ENCODE measurements around the gene DENND11.

The DENND11 gene

DNA sequence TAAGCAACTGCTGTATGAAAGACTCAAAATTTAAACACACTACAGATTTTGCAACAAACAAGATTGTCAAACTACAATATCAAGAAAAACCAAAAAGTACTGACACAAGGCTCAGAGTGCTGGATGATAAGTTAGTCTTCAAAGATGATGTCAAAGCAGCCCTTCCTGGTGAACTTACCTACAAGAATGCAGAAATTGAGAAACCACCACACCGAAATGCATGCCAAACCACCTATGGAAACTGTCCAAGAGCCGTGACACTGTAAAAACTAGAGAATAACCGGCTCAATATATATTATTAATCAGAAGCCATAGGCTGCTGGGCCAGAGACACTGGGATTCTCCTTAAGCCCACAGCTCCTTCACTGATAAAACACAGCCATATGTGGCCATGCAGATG lies 25.3 kb downstream of the DENND11 start:
- no peak for DNase-seq

DNA sequence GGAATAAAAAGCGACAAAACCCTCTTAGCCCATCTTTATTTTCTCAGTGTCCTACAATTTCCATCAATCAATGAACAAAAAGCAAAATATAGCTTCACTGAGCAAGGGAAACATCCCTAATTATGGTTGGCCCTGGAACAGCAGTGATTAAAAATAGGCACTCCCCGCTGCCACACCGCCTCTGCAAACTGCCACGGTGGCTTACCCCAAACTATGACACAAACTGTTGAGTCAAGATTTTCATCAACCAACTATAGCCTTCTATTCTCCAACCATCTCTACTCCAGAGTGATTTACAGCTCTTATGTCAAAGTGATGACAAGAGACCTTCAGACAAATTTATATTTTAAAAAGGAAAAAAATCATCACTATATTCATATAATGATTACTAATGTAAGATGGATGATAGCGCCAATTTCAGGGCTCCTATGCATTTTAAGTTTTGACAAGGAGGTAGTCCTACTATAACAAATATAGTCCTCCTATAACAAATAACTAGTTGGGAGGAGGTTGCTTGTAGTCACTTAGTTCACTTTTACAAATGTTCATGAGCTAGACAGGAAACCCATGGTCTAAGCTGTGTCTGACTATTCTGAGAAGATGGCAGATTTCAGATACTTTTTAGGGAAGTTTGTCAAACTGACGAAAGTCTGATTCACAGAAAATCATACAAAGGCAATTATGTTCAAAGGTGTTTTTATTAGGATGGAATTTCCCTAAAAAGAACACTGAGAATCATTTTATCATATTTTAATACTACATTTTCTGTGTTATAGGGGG lies 26.3 kb downstream of the DENND11 start:
- no peak for DNase-seq

- peak; percentile 82 for DNase-seq
Measured at GRCh38 chr7:141674702-141675101, 27.3 kb downstream of the DENND11 start.

- peak; percentile 85 for DNase-seq
Measured at GRCh38 chr7:141674171-141674671, 27.7 kb downstream of the DENND11 start.

GRCh38 chr7:141673346-141673745 lies 28.6 kb downstream of the DENND11 start:
- peak; percentile 41 for DNase-seq

DNA sequence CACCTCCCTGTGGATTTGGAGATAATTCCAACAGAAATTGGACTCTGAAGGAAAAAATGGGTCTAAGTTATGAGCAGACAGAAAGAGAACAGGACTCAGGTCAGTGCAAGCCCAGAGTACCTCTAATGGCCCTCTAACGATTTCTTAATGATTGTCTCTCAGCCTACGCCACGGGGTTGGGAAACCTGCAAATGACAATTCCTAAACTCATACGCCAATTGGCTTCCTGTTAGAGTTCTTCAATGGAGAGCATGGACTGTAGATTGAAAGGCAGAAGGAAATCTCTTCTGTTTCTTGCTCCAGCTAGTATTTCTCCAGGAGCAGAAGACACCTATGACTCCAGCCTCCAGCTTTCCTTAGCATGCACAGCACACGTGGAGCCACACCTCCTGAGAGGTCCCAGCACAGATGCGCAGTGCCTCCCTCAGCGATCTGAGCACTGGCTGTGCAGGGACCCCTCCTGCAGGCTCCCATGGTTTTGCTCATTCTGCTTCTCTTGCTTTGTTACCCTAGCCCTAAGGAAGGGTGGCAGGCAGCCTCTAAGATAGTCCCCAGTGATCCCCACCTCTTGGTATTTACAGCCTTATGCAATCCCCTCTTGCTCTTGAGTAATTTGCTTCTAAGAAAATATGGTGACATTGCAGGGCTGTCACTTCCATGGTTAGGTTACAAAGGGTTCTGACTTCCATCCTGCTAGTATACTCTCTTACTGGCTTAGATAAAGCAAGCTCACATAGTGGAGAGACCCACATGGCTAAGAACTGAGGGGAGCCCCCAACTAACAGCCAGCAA lies 30.1 kb downstream of the DENND11 start:
- DNase-seq, result no peak

DNA sequence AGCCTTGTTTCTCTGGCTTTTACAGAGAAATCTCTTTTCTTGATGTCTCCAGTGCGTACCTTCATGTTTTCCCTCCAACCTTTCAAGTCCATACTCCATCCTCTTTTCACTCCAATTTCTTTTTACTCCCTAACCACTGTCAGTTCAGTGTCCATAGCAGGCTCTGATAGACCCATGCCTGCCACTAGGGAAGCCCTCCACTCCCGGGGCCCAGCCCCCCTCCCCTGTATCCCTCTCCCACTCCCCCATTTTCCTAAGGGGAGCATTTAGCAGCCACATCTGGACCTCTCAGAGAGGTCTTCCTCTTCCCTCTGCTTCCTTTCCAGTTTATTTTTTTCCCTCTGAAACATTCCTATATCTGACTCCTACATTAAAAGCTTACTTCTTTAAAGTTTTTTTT lies 33.1 kb downstream of the DENND11 start:
- DNase-seq, result no peak

DNA sequence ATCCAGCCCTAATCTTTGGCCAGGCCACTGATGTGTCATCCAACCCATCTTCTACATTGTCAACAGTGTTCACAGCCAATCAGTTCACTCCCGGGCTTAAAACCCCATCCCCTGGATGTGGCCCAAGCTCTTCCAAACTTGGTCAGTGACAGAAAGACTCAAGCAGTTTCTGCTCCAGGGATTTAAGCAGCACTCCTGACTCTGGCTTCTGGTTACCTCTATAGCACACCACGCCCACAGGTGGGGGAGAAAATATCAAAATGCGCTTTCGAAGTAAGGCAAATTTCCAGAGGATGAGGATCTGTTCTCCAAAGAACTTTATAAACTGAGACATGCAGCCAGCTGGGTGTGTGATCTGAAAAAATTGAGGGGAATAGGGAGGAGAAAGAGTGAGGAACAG lies 35.9 kb downstream of the DENND11 start:
- no peak for DNase-seq

DNA sequence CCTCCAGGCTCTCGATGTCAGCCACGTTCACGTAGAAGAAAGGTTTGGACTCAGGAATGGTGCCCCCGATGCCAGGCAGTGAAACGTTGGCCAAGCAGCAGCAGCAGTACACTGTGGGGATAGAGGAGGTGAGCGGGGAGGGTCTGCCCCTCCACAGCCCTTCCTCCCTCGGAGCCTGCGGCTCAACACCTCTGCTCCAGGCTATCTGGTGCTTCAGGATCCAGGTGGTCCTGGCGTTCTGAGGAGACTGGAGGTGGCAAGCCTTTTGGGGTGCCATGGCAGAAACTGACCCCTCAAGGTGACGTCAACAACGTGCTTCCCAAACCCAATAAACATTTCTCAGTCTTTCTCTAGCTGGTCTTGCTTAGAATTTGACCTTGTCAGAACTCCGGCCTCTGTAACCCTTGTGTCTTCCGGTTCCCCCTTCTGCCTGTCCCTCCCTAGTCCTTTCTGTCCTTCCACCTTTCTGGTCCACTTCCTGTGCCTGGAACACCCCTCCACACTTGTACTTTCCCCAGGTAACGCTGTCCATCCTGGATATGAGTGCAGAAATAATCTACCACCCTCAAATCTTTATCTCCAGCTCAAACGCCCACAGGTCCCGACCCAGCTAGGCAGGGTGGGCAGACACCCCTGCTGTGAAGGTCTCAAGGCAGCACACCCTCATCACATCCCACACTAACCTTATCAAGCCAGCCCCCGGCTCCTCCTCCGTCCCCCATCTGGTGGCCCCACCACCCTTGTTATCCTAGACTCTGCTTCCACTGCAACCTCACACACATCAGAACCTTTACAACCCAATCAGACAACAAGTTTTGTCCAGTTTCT lies 36.5 kb downstream of the DENND11 start:
- no peak for DNase-seq

- DNase-seq, result no peak
Measured at GRCh38 chr7:141664450-141664849, 37.5 kb downstream of the DENND11 start.

DNA sequence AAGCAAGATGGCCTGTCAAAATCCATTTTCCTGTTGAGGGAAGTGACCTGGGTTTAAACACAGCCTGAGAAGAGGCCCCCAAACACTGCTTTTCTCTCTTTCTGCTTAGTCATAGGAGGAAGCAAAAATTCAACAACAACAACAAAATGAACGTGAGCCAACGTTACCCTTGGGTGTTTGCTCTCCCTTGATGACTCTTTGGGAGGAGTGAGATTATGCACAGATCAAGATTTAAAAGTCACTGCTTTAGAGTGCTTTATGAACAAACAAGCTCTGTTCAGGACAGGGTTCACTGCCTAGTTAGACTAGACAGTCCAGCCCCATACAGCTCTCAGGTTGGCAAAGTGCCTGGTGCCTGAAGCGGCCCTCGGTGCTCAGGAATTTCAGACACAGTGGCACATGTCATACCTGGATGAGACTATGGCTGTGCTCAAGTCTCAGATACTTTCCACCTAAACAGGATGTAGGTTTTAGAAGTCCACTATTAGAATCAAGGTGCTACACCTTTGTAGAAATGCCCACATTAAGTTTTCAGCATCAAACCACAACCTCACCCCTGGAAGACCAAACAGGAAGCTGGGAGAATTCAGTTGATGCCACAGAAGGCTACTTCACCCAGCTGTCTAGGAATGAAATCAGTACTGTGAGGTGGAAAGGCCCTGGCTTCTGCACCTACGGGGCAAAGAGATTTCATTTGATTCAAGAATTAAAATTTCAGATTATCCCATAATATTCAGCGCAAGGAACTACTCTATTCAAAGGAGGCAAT lies 38.7 kb downstream of the DENND11 start:
- DNase-seq, result no peak

DNA sequence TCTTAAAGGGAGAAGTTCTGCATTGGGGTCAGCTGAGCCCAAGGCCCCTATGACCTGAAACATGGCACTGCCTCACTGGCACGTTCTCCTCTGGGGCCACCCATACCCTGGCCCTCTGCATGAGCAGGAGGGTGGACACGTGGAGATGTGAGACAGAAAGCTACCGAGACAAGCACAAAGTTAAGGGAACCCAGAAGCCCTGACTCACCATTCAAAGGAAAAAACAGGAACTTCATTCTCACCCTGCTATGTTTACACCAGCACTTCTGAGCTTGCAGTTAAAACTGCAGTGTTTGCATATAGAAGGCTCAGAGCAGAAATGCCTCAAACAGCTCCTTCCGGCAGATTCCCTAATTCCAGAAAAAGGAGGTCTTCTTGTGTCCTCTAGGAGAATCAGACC lies 41.7 kb downstream of the DENND11 start:
- DNase-seq, result no peak

DNA sequence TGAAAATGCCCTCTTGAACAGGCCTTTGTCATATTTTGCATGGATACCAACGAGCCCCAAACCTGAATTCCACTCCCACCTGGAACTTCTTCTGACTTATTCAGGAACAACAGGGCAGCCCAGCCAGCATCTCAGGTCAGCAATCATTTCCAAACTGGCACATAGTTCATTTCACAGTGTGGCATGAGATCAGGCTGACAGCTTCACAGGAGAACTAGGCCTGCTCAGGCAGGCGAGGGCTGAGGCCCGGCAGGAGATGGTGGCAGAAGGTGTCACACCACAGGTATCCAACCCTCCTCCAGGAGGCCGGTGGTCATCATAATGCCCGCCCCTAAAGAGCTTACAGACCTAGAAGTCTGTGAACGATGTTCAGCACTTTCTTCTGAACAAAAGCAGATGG lies 42.5 kb downstream of the DENND11 start:
- no peak for DNase-seq

DNA sequence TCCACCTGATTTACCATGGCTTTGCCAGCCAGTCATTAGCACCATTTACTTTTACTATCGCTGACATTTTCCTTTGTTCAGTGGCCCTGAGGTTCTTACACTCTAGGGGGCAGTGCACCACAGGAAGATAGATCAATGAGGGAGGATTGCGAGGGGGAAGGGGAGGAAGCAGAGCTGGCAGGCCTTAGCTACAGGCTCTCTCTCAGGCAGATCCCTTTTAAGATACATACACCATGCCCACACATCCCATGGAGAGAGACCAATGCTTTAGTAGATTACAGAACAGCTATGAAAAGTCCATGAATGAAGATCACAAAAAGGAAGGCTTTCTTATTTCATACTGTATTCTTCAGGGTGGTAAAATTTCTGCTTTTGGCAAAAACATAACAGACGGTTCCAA lies 47.4 kb downstream of the DENND11 start:
- peak; percentile 91 for DNase-seq

DNA sequence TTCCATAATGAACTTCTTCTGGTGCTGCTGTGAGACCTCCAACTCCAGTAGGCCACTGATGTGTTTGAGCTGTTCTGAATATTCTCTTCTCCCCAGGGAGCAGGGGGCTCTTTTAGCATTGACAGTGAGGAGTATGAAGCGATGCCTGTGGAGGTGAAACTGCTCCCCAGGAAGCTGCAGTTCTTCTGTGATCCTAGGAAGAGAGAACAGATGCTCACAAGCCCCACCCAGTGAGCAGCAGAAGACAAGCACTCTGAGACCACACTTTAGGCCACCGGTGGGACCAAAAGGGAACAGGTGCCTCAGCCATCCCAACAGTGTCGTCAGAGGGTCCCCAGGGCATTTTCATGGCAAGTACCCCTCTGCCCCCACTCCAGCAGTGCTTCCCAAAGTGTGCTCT lies 49.3 kb downstream of the DENND11 start:
- no peak for DNase-seq

All from eye (tissue), 1 donor.